GM18520 (cell line): ENCODE measurements around the gene ECD.

Source experiments
- ATAC-seq: cut with Tn5 transposase; IDR thresholded peaks from one replicate; pipeline ENCODE4 v1.9.1; 2021; ENCODE audit not compliant: unreplicated experiment

ECD gene

DNA sequence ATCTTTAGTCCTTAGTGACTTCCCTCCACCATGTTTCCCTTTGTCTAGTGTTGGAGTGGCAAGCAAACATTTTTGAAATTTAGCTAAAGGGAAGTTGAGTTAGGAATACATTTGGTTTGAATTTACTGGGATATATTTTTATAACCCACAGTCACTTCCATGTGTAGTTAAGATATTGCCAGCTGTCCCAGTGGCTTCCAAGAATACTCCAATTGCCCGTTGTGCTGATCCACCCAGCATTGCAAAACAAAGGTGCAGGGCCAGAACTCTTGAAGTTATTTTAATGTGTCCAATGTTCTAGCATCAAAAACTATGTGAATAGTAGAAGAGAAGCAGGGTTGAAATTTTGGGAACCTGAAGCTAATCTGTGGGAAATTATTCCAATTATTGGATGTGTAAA lies 68.7 kb downstream of the ECD start:
- ATAC-seq = no peak

DNA sequence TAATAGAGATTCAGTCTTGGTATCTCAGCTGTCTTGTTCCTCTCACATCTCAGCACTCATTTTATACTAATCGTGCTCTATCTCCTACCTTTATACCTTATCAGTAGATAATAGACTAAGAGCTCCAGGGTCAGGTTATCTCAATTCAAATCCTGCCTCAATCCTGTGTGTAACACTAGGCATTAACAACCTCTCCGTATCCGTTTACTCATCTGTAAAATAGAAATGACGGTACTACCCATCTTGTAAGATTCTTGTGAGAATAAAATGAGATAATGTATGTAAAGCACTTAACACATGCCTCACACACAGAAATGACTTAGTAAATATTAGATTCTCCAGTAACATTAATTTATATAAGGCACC lies 70.5 kb downstream of the ECD start:
- ATAC-seq = no peak

DNA sequence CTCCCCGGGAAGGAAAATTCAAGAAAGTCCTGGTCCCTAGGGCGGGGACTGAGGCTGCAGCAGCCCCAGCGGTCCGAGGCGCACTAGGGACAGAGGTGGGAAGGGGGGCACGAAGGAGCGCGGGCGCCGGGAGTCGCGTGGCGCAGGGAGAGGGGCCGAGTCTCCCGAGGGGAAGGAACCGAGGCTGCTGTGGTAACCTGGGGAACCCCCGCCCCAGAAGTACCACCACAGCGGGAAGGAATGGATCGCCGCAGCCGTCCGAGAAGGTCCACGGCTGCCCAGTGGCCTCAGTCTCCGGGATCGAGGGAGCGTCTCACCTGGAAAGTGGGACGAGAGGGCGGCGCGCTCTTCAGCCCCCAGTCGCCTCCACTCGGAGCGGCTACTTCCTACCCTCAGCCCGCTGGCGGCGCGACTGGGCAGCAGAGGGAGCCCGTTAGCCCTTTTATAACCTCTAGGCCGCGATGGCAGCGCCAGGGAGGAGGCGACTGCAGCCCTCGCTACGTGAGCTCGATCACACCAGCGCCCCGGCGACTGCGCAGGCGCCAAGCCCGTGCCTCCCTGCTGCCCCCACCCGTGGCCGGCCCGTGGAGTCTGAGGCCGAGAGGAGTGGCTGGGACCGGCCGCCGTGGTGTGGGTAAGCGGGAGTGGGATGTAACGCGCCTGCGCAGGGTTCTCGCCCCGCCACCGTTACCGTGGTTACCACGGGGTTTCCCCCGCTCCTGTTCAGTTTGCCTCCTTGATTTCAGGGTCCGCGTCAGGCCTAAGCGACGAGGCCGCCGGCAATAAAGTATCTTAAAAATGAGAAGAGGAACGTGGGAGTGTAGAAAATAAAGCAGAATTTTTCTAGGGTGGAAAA lies 71.1 kb downstream of the ECD start, which contains the start of gene P4HA1:
Gene P4HA1 (minus strand): TSS at position 418 of the 856 bp plus-strand sequence. CDS start 21,983 bp downstream, outside the sequence.
- ATAC-seq = peak; percentile 77

DNA sequence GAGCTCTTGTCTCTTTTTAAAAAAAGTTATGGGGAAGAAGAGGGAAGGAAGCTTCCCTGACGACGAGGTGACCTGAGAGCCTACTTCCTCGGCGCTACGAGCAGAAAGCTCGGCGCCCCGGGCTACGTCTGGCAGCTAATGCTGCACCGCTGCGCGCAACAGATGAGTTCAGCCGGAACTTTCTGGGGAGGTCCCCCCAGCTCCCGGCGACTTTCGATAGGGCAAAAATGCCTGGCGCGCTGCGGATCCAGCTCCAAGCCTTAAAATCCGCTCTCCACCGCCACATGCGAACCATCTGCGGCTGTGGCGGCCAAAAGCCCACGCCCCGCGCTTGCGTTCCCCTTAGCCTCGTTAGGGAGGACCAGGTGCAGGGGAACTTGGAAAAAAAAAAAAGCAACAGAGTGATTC lies 71.8 kb downstream of the ECD start:
- peak; percentile 19 for ATAC-seq

DNA sequence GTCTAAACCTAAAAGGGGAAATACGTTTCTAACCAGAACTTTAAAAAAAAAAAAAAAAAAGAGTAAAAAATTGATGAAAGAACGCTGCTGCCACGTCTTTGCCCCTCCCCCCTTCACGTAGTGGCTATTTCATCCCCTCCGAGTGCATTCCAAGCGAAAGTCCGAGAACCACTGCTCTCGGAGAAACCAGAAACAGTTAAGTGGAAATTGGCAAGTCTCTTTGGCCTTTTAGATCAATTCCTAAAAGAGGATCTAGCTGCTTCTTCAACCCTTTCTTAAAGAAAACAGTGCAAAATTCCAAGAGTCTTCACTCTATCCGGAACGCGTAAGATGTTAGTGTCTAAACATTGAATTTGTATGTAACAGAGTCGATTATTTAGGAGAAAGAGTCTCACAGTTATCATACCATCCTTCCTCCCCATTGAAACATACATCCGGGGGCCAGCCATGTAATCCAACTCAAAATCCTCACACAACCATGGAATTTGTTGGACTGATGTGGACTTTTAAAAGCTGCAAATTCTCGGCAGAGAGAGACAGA lies 72.3 kb downstream of the ECD start:
- no peak for ATAC-seq

DNA sequence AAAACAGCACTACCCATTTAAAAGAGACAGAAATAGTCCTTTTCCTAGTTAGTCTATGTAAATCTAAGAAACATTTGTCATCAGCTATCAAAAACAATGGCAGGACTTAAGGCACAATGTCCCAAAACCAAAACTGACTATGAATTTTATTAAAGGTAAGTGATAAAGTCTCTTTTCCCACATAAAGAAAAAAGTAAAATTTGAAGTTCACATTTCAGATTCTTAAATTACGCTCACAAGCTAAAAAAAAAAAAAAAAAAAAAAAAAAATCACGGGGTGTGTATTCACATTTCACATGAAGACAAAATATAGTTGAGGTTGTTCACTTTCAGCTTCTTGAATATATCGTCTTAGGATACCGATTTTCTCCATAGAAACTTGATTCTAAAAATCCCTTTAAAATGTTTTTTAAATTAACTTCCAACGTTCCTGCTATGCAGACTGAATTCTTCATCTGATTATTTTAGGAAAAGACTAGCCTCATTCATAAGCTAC lies 72.8 kb downstream of the ECD start:
- no peak for ATAC-seq

DNA sequence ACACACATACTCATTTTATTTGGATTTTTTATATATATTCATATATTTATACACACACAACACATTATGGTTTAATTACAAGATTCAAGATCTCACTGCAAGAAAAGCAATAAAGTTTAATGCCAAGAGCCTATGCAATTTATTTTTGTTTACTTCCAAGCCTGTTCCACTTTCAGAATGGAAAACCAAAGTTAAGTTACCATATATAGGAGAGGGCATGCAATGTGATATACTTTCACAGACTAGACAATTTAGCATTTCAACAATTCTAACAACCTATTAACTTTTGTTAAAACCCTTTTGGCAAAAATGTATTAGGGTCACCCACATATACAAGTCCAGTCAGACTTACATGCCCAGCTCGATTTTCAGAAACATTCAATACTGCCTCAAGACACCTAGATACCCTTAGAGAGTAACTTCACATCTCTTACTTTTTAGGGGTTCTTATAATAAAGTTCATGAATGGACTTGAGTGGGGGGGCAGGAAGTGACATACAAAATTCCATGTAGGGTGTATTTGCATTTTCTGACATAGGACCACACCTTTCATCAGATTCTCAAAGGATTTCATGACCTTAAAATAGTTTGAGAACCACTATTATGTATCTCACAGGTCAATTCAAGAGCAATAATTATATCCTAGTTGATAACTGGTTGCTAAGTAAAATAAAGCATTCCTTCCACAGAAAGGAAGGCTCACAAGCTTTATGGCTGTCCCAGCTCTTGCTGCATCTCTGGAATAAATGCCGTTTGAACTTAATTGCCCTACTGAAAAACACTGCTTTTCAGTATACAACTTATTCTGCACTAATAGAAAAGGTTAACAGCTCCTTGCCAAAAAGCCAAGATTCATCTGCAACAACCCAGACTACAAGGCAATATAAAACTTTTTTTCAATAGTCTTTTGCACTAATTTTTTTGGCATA lies 73.6 kb downstream of the ECD start:
- no peak for ATAC-seq

DNA sequence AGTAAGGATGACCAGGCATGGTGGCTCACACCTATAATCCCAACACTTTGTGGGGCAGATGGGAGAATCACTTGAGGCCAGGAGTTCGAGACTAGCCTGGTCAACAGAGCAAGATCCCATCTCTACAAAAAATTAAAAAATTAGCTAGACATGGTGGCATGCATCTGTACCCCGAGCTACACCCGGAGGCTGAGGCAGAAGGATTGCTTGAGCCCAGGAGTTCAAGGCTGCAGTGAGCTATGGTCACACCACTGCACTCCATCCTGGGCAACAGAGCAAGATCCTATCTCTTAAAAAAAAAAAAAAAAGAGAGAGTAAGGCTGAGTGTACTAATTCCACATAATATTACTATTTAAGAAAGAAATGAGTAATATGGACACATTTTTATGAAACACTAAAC lies 75.0 kb downstream of the ECD start:
- no peak for ATAC-seq

DNA sequence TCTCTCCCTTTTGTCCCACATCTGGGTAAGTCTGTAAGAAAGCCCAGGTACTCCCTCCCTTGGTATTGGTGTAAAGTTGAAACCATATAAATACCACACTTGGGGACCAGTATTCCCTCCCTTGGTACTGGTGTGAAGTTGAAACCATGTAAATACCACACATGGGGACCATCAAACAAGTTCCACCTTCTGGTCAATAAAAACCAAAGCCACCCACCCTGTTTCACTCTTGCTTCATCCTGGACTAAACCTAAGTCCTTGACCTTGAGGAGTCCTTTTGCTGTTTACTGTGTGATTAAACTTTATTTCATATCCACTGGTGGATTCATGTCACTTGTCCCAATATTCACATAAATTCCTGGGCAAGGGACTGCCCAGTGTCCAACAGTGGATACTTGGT lies 79.5 kb downstream of the ECD start:
- no peak for ATAC-seq

DNA sequence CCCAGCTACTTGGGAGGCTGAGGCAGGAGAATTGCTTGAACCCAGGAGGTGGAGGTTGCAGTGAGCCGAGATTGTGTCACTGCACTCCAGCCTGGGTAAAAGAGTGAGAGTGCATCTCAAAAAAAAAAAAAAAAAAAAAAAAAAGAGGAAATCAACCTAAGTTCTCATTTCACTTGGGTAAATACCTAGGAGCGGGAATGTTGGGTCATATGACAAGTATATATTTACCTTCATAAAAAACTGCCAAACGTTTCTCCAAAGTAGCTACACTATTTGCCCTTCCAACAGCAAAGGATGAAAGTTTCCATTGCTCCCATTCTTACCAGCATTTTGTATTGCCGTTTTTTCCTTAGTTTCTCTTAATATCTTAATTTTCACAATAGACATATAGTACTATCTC lies 81.0 kb downstream of the ECD start:
- no peak for ATAC-seq

DNA sequence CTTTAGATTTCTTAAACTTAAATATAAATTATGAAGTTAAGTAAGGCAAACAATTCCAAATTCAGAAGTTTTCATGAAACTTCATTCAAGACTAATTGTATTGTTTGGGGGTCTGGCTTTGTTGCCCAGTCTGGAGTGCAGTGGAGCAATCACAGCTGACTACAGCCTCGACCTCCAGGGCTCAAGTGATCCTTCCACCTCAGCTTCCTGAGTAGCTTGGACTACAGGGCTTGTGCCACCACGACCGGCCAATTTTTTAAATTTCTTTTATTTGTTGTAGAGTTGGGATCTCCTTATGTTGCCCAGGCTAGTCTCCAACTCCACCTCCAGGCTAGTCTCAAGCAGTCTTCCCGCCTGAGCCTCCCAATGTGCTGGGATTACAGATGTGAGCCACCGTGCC lies 83.6 kb downstream of the ECD start:
- ATAC-seq = no peak
